Skeletal muscle tissue (tissue), 4 donors: ENCODE data around the gene RAD54L. TPM values are rescaled to one million over a fixed set of nuclear protein-coding genes. Genes with fewer than 3 reads are reported as not detected.
A peak's percentile ranks its signal among the peaks of the same experiment; 100 is the strongest.

Source experiments
- H3K27ac ChIP-seq: one replicate; pipeline ENCODE4 v1.7.0; 2013; ENCODE audit warnings: mild to moderate bottlenecking, low read depth, low read length, inconsistent platforms
- H3K27me3 ChIP-seq, 3 donors: one replicate each; pipeline ENCODE4 v1.7.0; 2013; ENCODE audit warnings: low read length in 3 of 3; ENCODE audit not compliant: control insufficient read depth in 3 of 3, insufficient read depth in 3 of 3
- H3K36me3 ChIP-seq, 3 donors: one replicate each; pipeline ENCODE4 v1.7.0; 2013; ENCODE audit warnings: low read length in 3 of 3; ENCODE audit not compliant: control insufficient read depth in 3 of 3, insufficient read depth in 3 of 3
- H3K4me1 ChIP-seq, 3 donors: one replicate each; pipeline ENCODE4 v1.7.0; 2013; ENCODE audit warnings: low read length in 3 of 3, mild to moderate bottlenecking in 3 of 3; ENCODE audit not compliant: control insufficient read depth in 3 of 3, insufficient read depth in 3 of 3
- H3K4me3 ChIP-seq, 3 donors: one replicate each; pipeline ENCODE4 v1.7.0; 2013; ENCODE audit warnings: low read length in 3 of 3
- H3K9ac ChIP-seq, 3 donors: one replicate each; pipeline ENCODE4 v1.7.0; 2013; ENCODE audit warnings: low read length in 3 of 3, mild to moderate bottlenecking in 3 of 3, moderate library complexity in 2 of 3, low read depth in 1 of 3
- H3K9me3 ChIP-seq, 3 donors: one replicate each; pipeline ENCODE4 v1.7.0; 2013; ENCODE audit warnings: low read length in 3 of 3; ENCODE audit not compliant: control insufficient read depth in 3 of 3
- total RNA-seq: library from RNA; depleted of rRNA; stranded (reverse); fragments of >200 nt; gene quantifications from one replicate; pipeline ENCODE4 v1.2.3, GENCODE V29; 2014
- donor health status: Osteomylitis.

The RAD54L gene
- total RNA-seq, 1 donor from 2014 or later = 3.1 TPM

GRCh38 chr1:46281021-46281420 lies 33.5 kb downstream of the RAD54L start:
- peaks cover 32 to 69% (median 37%) of the 10 kb centered on the region in 3 donors for H3K36me3 ChIP-seq

GRCh38 chr1:46284058-46284457 lies 36.5 kb downstream of the RAD54L start:
- Histone ChIP-seq H3K27ac (peak overlapping the region; percentile 81), H3K4me1 (peaks cover 25 to 35% (median 27%) of the 10 kb centered on the region in 3 donors), H3K36me3 (peaks cover 21 to 67% (median 31%) of the 10 kb centered on the region in 3 donors), H3K9ac (no peak overlapping the region), H3K9me3 (no peaks in the 10 kb centered on the region), H3K4me3 (no peak overlapping the region), H3K27me3 (no peaks in the 10 kb centered on the region)

More at GRCh38 chr1:46281021-46281420, 33.5 kb downstream of the RAD54L start:
- Histone ChIP-seq H3K4me3 (no peak overlapping the region), H3K27ac (no peak overlapping the region), H3K4me1 (peaks cover 19 to 31% (median 23%) of the 10 kb centered on the region in 3 donors), H3K9me3 (no peaks in the 10 kb centered on the region), H3K27me3 (no peaks in the 10 kb centered on the region), H3K9ac (no peak overlapping the region)

- Histone ChIP-seq H3K4me1 (peaks cover 25 to 35% (median 27%) of the 10 kb centered on the region in 3 donors), H3K27ac (peak overlapping the region; percentile 81), H3K36me3 (peaks cover 20 to 59% (median 31%) of the 10 kb centered on the region in 3 donors), H3K27me3 (no peaks in the 10 kb centered on the region), H3K9me3 (no peaks in the 10 kb centered on the region), H3K9ac (peak overlapping the region in 1 of 3 donors; percentile 35), H3K4me3 (no peak overlapping the region)
These were observed 37.3 kb downstream of the RAD54L start for GRCh38 chr1:46284597-46285564.

GRCh38 chr1:46285730-46286477 lies 38.3 kb downstream of the RAD54L start:
- peak overlapping the region in 1 of 3 donors; percentile 35 for H3K9ac ChIP-seq
- H3K36me3 ChIP-seq = peaks cover 10 to 52% (median 22%) of the 10 kb centered on the region in 3 donors
- H3K4me3 ChIP-seq = no peak overlapping the region
- no peaks in the 10 kb centered on the region for H3K9me3 ChIP-seq
- H3K4me1 ChIP-seq = peaks cover 25 to 35% (median 27%) of the 10 kb centered on the region in 3 donors
- peak overlapping the region; percentile 81 for H3K27ac ChIP-seq
- no peaks in the 10 kb centered on the region for H3K27me3 ChIP-seq

GRCh38 chr1:46288485-46289133 lies 41.0 kb downstream of the RAD54L start:
- Histone ChIP-seq H3K9ac (no peak overlapping the region), H3K27me3 (no peaks in the 10 kb centered on the region), H3K4me3 (no peak overlapping the region), H3K9me3 (no peaks in the 10 kb centered on the region), H3K27ac (no peak overlapping the region), H3K4me1 (peaks cover 21 to 26% (median 22%) of the 10 kb centered on the region in 3 donors), H3K36me3 (peaks cover 4 to 35% (median 24%) of the 10 kb centered on the region in 3 donors)

GRCh38 chr1:46289134-46289494 lies 41.6 kb downstream of the RAD54L start:
- Histone ChIP-seq H3K4me3 (no peak overlapping the region), H3K9me3 (no peaks in the 10 kb centered on the region), H3K36me3 (peaks cover 6 to 37% (median 29%) of the 10 kb centered on the region in 3 donors), H3K27me3 (no peaks in the 10 kb centered on the region), H3K9ac (no peak overlapping the region), H3K27ac (no peak overlapping the region), H3K4me1 (peaks cover 19 to 23% (median 19%) of the 10 kb centered on the region in 3 donors)

GRCh38 chr1:46289976-46290375 lies 42.4 kb downstream of the RAD54L start:
- peaks cover 13 to 15% (median 15%) of the 10 kb centered on the region in 3 donors for H3K4me1 ChIP-seq
- H3K9me3 ChIP-seq = no peaks in the 10 kb centered on the region
- H3K36me3 ChIP-seq = peaks cover 7 to 34% (median 24%) of the 10 kb centered on the region in 3 donors
- no peak overlapping the region for H3K27ac ChIP-seq
- no peak overlapping the region for H3K9ac ChIP-seq
- H3K4me3 ChIP-seq = no peak overlapping the region
- H3K27me3 ChIP-seq = no peaks in the 10 kb centered on the region

- H3K27me3 ChIP-seq = no peaks in the 10 kb centered on the region
- peaks cover 5 to 16% (median 11%) of the 10 kb centered on the region in 3 donors for H3K4me1 ChIP-seq
- no peak overlapping the region for H3K27ac ChIP-seq
- H3K9me3 ChIP-seq = no peaks in the 10 kb centered on the region
- H3K9ac ChIP-seq = no peak overlapping the region
- no peak overlapping the region for H3K4me3 ChIP-seq
- H3K36me3 ChIP-seq = peaks cover 23 to 42% (median 36%) of the 10 kb centered on the region in 3 donors
These were observed 47.7 kb downstream of the RAD54L start for GRCh38 chr1:46295306-46295705.

- no peaks in the 10 kb centered on the region for H3K27me3 ChIP-seq
- H3K4me3 ChIP-seq = no peak overlapping the region
- peaks cover 23 to 37% (median 36%) of the 10 kb centered on the region in 3 donors for H3K36me3 ChIP-seq
- H3K9me3 ChIP-seq = no peaks in the 10 kb centered on the region
- H3K27ac ChIP-seq = no peak overlapping the region
- no peak overlapping the region for H3K9ac ChIP-seq
- H3K4me1 ChIP-seq = peaks cover 17 to 28% (median 25%) of the 10 kb centered on the region in 3 donors
These were observed 50.8 kb downstream of the RAD54L start for GRCh38 chr1:46298387-46298786.
